NCI-H2171 (cell line): ENCODE data around the gene GPR176.
"Not testable (repeated sequence)": the region's sequence is repeated elsewhere in the genome, so short reads cannot be mapped to it uniquely, and the experiment has no call there.

Experiments
- DNase-seq: peaks from one replicate; lab custom pipeline; 2025; lab: John Stamatoyannopoulos, UW

GPR176 gene

GRCh38 chr15:39935241-39935640 is 15.2 kb upstream of the GPR176 start:
- DNase-seq: no peak

- DNase-seq: no peak
These were observed 14.5 kb upstream of the GPR176 start for GRCh38 chr15:39934397-39935071.

GRCh38 chr15:39931615-39932014 is 11.5 kb upstream of the GPR176 start:
- DNase-seq: no peak

GRCh38 chr15:39926526-39926925 is 6.5 kb upstream of the GPR176 start:
- no peak for DNase-seq

GRCh38 chr15:39925112-39925842 is 5.2 kb upstream of the GPR176 start:
- no peak for DNase-seq

GRCh38 chr15:39924437-39924836 is 4.4 kb upstream of the GPR176 start:
- no peak for DNase-seq

GRCh38 chr15:39922462-39923092 is 2.5 kb upstream of the GPR176 start:
- DNase-seq: peak; percentile 44

GRCh38 chr15:39921274-39921638 is 1.2 kb upstream of the GPR176 start:
- DNase-seq: no peak

GRCh38 chr15:39920510-39921273 is 626 bp upstream of the GPR176 start:
- DNase-seq: peak; percentile 80

GRCh38 chr15:39919411-39919747 is 687 bp downstream of the GPR176 start:
- DNase-seq: no peak

GRCh38 chr15:39918688-39919385 is 1.2 kb downstream of the GPR176 start:
- DNase-seq: no peak

GRCh38 chr15:39914977-39915376 is 5.1 kb downstream of the GPR176 start:
- DNase-seq: no peak

- DNase-seq: no peak
These were observed 11.1 kb downstream of the GPR176 start for GRCh38 chr15:39909007-39909406.

- no peak for DNase-seq
These were observed 11.9 kb downstream of the GPR176 start for GRCh38 chr15:39908186-39908585.

- no peak for DNase-seq
These were observed 12.8 kb downstream of the GPR176 start for GRCh38 chr15:39907216-39907615.

- no peak for DNase-seq
These were observed 16.0 kb downstream of the GPR176 start for GRCh38 chr15:39904115-39904514.

- DNase-seq: no peak
These were observed 21.7 kb downstream of the GPR176 start for GRCh38 chr15:39898317-39898716.

- no peak for DNase-seq
These were observed 23.2 kb downstream of the GPR176 start for GRCh38 chr15:39896846-39897245.

- no peak for DNase-seq
These were observed 24.0 kb downstream of the GPR176 start for GRCh38 chr15:39896101-39896500.

- DNase-seq: not testable (repeated sequence)
These were observed 27.0 kb downstream of the GPR176 start for GRCh38 chr15:39893051-39893450.

- DNase-seq: no peak
These were observed 27.6 kb downstream of the GPR176 start for GRCh38 chr15:39892418-39892817.

GRCh38 chr15:39890621-39891020 is 29.4 kb downstream of the GPR176 start:
- no peak for DNase-seq
